Measurements from ENCODE around the gene PSMA5. TPM values are rescaled to one million over a fixed set of nuclear protein-coding genes. Genes with fewer than 3 reads are reported as not detected.

PSMA5 gene
- total RNA-seq, 1 experiment from 2014 or later = 97.8 TPM

DNA sequence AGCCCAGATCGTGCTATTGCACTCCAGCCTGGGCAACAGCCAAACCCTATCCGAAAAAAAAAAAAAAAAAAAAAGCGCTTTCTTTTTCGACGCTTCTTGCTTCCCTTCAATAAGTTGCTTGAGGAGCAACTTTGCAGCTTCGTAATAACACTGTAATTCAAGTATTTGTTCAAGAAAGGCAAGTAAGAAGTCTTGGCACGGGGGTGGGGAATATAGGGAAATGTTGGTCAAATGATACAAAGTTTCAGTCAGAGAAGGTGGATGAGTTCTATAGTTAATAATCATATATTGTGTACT, 871 bp upstream of the PSMA5 start:
- Mint-ChIP-seq H3K4me3 (ENCODE audit: unreplicated experiment) (peak overlapping the region; percentile 90), H3K4me1 (ENCODE audit: low read depth, unreplicated experiment) (peaks cover 14% of the 10 kb centered on the region), H3K36me3 (ENCODE audit: insufficient read depth, unreplicated experiment) (peaks cover 14% of the 10 kb centered on the region), H3K9me3 (ENCODE audit: unreplicated experiment) (no peaks in the 10 kb centered on the region), H3K27ac (ENCODE audit: unreplicated experiment) (peak overlapping the region; percentile 95), H3K27me3 (ENCODE audit: insufficient read depth, unreplicated experiment) (no peaks in the 10 kb centered on the region)
- Histone ChIP-seq H3K9me3 (no peaks in the 10 kb centered on the region), H3K4me1 (peaks cover 14% of the 10 kb centered on the region), H3K4me3 (ENCODE audit: low read depth, low read length) (peak overlapping the region; percentile 53), H3K27me3 (replicated peaks; ENCODE audit: control insufficient read depth, insufficient read depth, low read length) (no peaks in the 10 kb centered on the region), H3K36me3 (ENCODE audit: control insufficient read depth, insufficient read depth, low read length) (no peaks in the 10 kb centered on the region; the same call in 1 of the 2 replicates)
- TF ChIP-seq, protein P1, sequence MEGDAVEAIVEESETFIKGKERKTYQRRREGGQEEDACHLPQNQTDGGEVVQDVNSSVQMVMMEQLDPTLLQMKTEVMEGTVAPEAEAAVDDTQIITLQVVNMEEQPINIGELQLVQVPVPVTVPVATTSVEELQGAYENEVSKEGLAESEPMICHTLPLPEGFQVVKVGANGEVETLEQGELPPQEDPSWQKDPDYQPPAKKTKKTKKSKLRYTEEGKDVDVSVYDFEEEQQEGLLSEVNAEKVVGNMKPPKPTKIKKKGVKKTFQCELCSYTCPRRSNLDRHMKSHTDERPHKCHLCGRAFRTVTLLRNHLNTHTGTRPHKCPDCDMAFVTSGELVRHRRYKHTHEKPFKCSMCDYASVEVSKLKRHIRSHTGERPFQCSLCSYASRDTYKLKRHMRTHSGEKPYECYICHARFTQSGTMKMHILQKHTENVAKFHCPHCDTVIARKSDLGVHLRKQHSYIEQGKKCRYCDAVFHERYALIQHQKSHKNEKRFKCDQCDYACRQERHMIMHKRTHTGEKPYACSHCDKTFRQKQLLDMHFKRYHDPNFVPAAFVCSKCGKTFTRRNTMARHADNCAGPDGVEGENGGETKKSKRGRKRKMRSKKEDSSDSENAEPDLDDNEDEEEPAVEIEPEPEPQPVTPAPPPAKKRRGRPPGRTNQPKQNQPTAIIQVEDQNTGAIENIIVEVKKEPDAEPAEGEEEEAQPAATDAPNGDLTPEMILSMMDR (IDR thresholded peaks at IDR 0.05; ENCODE audit: insufficient read depth in 1 of 2, low read depth in 1 of 2, low read length in 1 of 2, severe bottlenecking in 1 of 2, unreplicated experiment in 1 of 2) = no peak
- intact Hi-C loops (cut with micrococcal nuclease; ENCODE audit: unreplicated experiment) = loop anchor here (5.0 kb wide), 2 partner anchors 55 to 105 kb away; partner anchors contain the start of gene ATXN7L2
- ChIA-PET POLR2A (interaction anchor here (0.6 to 0.9 kb wide), 3 partner anchors 56 to 591 kb away, joined by 3 to 7 read pairs (median 4); no protein-coding TSS in a partner anchor), CTCF (interaction anchor here (0.7 to 0.8 kb wide), 2 partner anchors 119 to 1566 kb away, joined by 4 to 6 read pairs; no protein-coding TSS in a partner anchor)
- no TSS peak for BruUV-seq (replicated peaks)
- no peak for DNase-seq

DNA sequence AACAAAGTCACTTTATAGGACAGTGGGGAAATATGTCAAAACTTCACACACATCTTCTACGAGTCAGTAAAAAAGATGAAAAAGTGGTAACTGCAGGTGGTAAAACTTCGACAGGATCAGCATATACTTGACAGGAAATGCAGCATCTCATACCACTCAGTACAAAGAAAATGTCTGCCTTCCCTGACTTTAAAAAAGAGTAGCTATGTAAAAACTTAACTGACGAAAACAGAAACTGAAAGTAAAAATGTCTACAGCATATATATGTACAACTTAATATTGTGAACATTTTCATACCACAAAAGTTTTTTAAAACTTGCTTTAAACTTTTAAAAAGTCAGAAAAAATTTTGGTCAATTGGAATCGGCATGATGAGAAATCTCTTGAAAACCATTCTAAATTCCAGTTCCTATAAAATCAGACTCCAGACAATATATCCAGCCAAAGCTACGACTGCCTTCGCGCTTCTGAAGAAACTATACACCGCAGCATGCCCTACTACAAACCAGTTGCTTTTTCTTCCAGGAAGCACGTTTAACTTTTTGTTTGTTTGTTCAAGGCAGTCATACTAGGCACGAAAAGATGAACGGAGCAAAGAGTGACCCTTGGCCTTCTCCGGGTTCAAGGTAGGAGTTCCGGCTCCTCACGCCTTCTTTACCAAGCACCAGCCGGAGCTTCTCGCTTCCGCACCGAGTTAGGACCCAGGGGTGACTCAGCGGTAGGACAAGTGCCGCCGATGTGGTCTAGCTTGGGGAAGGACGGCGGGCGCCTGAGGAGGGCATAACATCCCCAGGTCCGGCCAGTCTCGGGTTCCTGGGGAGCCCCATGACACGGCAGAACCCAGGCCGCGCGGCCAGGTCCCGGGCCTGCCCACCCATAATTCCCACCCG, 612 bp downstream of the PSMA5 start:
- TSS peak; percentile 82 for BruUV-seq (replicated peaks)
- TF ChIP-seq, protein P1 (IDR thresholded peaks at IDR 0.05; ENCODE audit: insufficient read depth in 1 of 2, low read depth in 1 of 2, low read length in 1 of 2, severe bottlenecking in 1 of 2, unreplicated experiment in 1 of 2) = no peak
- H3K27ac Mint-ChIP-seq (ENCODE audit: unreplicated experiment) = peak overlapping the region; percentile 95
- ChIA-PET POLR2A (interaction anchor here (0.7 to 0.8 kb wide), 2 partner anchors 42 to 326 kb away, joined by 3 to 4 read pairs; no protein-coding TSS in a partner anchor), CTCF (interaction anchor here (1.0 kb wide), 1 partner anchor 65 kb away, joined by 6 read pairs; no protein-coding TSS in a partner anchor)
- H3K27me3 ChIP-seq (replicated peaks; ENCODE audit: control insufficient read depth, insufficient read depth, low read length) = no peaks in the 10 kb centered on the region
- no peaks in the 10 kb centered on the region for H3K27me3 Mint-ChIP-seq (ENCODE audit: insufficient read depth, unreplicated experiment)
- peaks cover 14% of the 10 kb centered on the region for H3K4me1 ChIP-seq
- H3K9me3 ChIP-seq = no peaks in the 10 kb centered on the region
- intact Hi-C loops (cut with micrococcal nuclease; ENCODE audit: unreplicated experiment) = loop anchor here (5.0 kb wide), 2 partner anchors 57 to 107 kb away; partner anchors contain the start of gene ATXN7L2
- no peaks in the 10 kb centered on the region for H3K9me3 Mint-ChIP-seq (ENCODE audit: unreplicated experiment)
- H3K4me3 ChIP-seq (ENCODE audit: low read depth, low read length) = peak overlapping the region; percentile 61
- DNase-seq = peak; percentile 58 to 71
- peaks cover 26% of the 10 kb centered on the region for H3K36me3 Mint-ChIP-seq (ENCODE audit: insufficient read depth, unreplicated experiment)
- H3K4me1 Mint-ChIP-seq (ENCODE audit: low read depth, unreplicated experiment) = peaks cover 14% of the 10 kb centered on the region
- H3K36me3 ChIP-seq (ENCODE audit: control insufficient read depth, insufficient read depth, low read length) = no peaks in the 10 kb centered on the region; the same call in 1 of the 2 replicates
- peak overlapping the region; percentile 90 for H3K4me3 Mint-ChIP-seq (ENCODE audit: unreplicated experiment)

DNA sequence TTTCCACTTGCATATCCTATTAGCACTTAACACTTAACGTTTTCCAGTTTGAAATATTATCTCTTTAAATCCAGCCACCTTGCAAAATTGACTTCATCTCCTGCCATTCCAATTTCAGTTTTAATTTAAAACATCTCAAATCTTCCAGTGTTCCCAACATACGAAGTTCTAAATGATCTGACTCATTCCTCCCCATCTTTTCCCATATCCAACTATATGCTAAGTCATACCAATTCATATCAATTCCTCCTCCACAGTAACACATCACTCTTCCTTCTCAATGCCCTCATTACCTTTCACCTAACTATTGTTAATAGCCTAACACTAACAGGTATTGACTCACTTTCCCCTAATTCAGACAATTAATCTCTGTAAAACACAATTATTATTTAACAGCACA, 2.8 kb downstream of the PSMA5 start:
- Histone ChIP-seq H3K9me3 (no peaks in the 10 kb centered on the region), H3K27me3 (replicated peaks; ENCODE audit: control insufficient read depth, insufficient read depth, low read length) (no peaks in the 10 kb centered on the region), H3K4me3 (ENCODE audit: low read depth, low read length) (no peak overlapping the region), H3K4me1 (peaks cover 14% of the 10 kb centered on the region), H3K36me3 (ENCODE audit: control insufficient read depth, insufficient read depth, low read length) (no peaks in the 10 kb centered on the region; the same call in 1 of the 2 replicates)
- H3K27me3 Mint-ChIP-seq (ENCODE audit: insufficient read depth, unreplicated experiment) = no peaks in the 10 kb centered on the region
- H3K27ac Mint-ChIP-seq (ENCODE audit: unreplicated experiment) = no peak overlapping the region
- peaks cover 40% of the 10 kb centered on the region for H3K36me3 Mint-ChIP-seq (ENCODE audit: insufficient read depth, unreplicated experiment)
- no peak for DNase-seq
- intact Hi-C loops (cut with micrococcal nuclease; ENCODE audit: unreplicated experiment) = no loop called here
- no peaks in the 10 kb centered on the region for H3K9me3 Mint-ChIP-seq (ENCODE audit: unreplicated experiment)
- TSS peak; percentile 2 for BruUV-seq (replicated peaks)
- H3K4me3 Mint-ChIP-seq (ENCODE audit: unreplicated experiment) = no peak overlapping the region
- H3K4me1 Mint-ChIP-seq (ENCODE audit: low read depth, unreplicated experiment) = peaks cover 14% of the 10 kb centered on the region
- ChIA-PET POLR2A (no interaction called here), CTCF (no interaction called here)
- TF ChIP-seq, protein P1 (IDR thresholded peaks at IDR 0.05; ENCODE audit: insufficient read depth in 1 of 2, low read depth in 1 of 2, low read length in 1 of 2, severe bottlenecking in 1 of 2, unreplicated experiment in 1 of 2) = no peak

Data from Caco-2 (cell line).